Tibial artery (tissue), 4 donors: Measurements from ENCODE around the gene SYT7.

Source experiments
- DNase-seq, 2 donors: peaks; one replicate each; pipeline ENCODE4 v3.0.0-alpha.2; 2019
- H3K27ac ChIP-seq, 2 donors: fragments of 200-600 bp; sonication (generic) in 1 of 2; 1 replicate in 1 of 2; 2 replicates in 1 of 2; pipeline ENCODE4 v1.5.1; 2018 to 2019; ENCODE audit warnings: mild to moderate bottlenecking in 1 of 2
- H3K27me3 ChIP-seq, 2 donors: fragments of 200-600 bp; sonication (generic) in 1 of 2; one replicate each; pipeline versions ENCODE4 v1.5.1 to v1.6.0; 2016 to 2019
- H3K36me3 ChIP-seq, 3 donors: fragments of 200-600 bp; sonication (generic) in 2 of 3; one replicate each; pipeline ENCODE4 v1.5.1; 2016 to 2019; ENCODE audit warnings: mild to moderate bottlenecking in 2 of 3
- H3K4me1 ChIP-seq, 4 donors: fragments of 200-600 bp; sonication (generic) in 2 of 4; 1 replicate in 3 of 4; 2 replicates in 1 of 4; pipeline ENCODE4 v1.5.1; 2016 to 2019
- H3K4me3 ChIP-seq, 2 donors: fragments of 200-600 bp; sonication (generic) in 1 of 2; 1 replicate in 1 of 2; 2 replicates in 1 of 2; pipeline ENCODE4 v1.5.1; 2018 to 2019; ENCODE audit warnings: mild to moderate bottlenecking in 2 of 2
- H3K9me3 ChIP-seq, 3 donors: fragments of 200-600 bp; sonication (generic) in 1 of 3; one replicate each; pipeline ENCODE4 v1.5.1; 2016 to 2019
- CTCF ChIP-seq, 2 experiments: fragments of 200-600 bp in 1 of 2; fragments of 450-650 bp in 1 of 2; IDR thresholded peaks; one replicate each; pipeline ENCODE4 v1.5.1; 2017 to 2019; ENCODE audit warnings: antibody characterized with exemption in 2 of 2, mild to moderate bottlenecking in 1 of 2, moderate library complexity in 1 of 2
- intact Hi-C: fragments of 100-400 bp; cut with DNase I; formaldehyde crosslinking; loops from one replicate; pipeline ENCODE4 v1.15.0; 2023; ENCODE audit warnings: low total_unique reads

SYT7 gene

GRCh38 chr11:61528114-61528513 is 52.8 kb downstream of the SYT7 start:
- H3K9me3 ChIP-seq, result no peaks in the 10 kb centered on the region
- intact Hi-C loops, result no loop called here
- H3K4me1 ChIP-seq, result no peaks in the 10 kb centered on the region

GRCh38 chr11:61526956-61527731 is 53.7 kb downstream of the SYT7 start:
- H3K36me3 ChIP-seq, result peaks cover 0 to 16% (median 0%) of the 10 kb centered on the region in 3 donors
- no peak for TF ChIP-seq CTCF (IDR thresholded peaks at IDR 0.05)
- H3K9me3 ChIP-seq, result no peaks in the 10 kb centered on the region
- no peak overlapping the region for H3K27ac ChIP-seq
- no peaks in the 10 kb centered on the region for H3K4me1 ChIP-seq
- peaks cover 0 to 67% of the 10 kb centered on the region in 2 donors for H3K27me3 ChIP-seq
- H3K4me3 ChIP-seq, result no peak overlapping the region
- DNase-seq, result no peak
- intact Hi-C loops, result no loop called here

More at GRCh38 chr11:61528114-61528513, 52.8 kb downstream of the SYT7 start:
- no peak overlapping the region for H3K27ac ChIP-seq
- no peak for TF ChIP-seq CTCF (IDR thresholded peaks at IDR 0.05)
- DNase-seq, result no peak
- peaks cover 0 to 12% (median 0%) of the 10 kb centered on the region in 3 donors for H3K36me3 ChIP-seq
- no peak overlapping the region for H3K4me3 ChIP-seq
- peaks cover 0 to 77% of the 10 kb centered on the region in 2 donors for H3K27me3 ChIP-seq

GRCh38 chr11:61526229-61526628 is 54.6 kb downstream of the SYT7 start:
- no peak overlapping the region for H3K27ac ChIP-seq
- peaks cover 0 to 16% (median 0%) of the 10 kb centered on the region in 3 donors for H3K36me3 ChIP-seq
- no peak for TF ChIP-seq CTCF (IDR thresholded peaks at IDR 0.05)
- intact Hi-C loops, result no loop called here
- DNase-seq, result no peak
- H3K9me3 ChIP-seq, result no peaks in the 10 kb centered on the region
- no peak overlapping the region for H3K4me3 ChIP-seq
- H3K27me3 ChIP-seq, result peaks cover 0 to 66% of the 10 kb centered on the region in 2 donors
- no peaks in the 10 kb centered on the region for H3K4me1 ChIP-seq

GRCh38 chr11:61524963-61525587 is 55.8 kb downstream of the SYT7 start:
- no peak for TF ChIP-seq CTCF (IDR thresholded peaks at IDR 0.05)
- no peaks in the 10 kb centered on the region for H3K4me1 ChIP-seq
- no peak for DNase-seq
- H3K27me3 ChIP-seq, result peaks cover 0 to 59% of the 10 kb centered on the region in 2 donors
- H3K36me3 ChIP-seq, result peaks cover 0 to 16% (median 0%) of the 10 kb centered on the region in 3 donors
- H3K27ac ChIP-seq, result no peak overlapping the region
- intact Hi-C loops, result no loop called here
- no peak overlapping the region for H3K4me3 ChIP-seq
- no peaks in the 10 kb centered on the region for H3K9me3 ChIP-seq

- intact Hi-C loops, result no loop called here
- TF ChIP-seq CTCF (IDR thresholded peaks at IDR 0.05), result no peak
- Histone ChIP-seq H3K4me3 (no peak overlapping the region), H3K27me3 (peaks cover 0 to 54% of the 10 kb centered on the region in 2 donors), H3K27ac (no peak overlapping the region), H3K4me1 (no peaks in the 10 kb centered on the region), H3K36me3 (peaks cover 0 to 16% (median 0%) of the 10 kb centered on the region in 3 donors), H3K9me3 (no peaks in the 10 kb centered on the region)
- no peak for DNase-seq
Observed at GRCh38 chr11:61524446-61524845, 56.4 kb downstream of the SYT7 start.
